Measurements from ENCODE around the gene OSTF1. TPM values are rescaled to one million over a fixed set of nuclear protein-coding genes. Genes with fewer than 3 reads are reported as not detected.

OSTF1 gene
- total and polyA plus RNA-seq, 10 of the 15 experiments (the other 5 are each of a cell fraction or from before 2014, with no cell fraction given): 36.2 to 82.4 (median 46.9) TPM

DNA sequence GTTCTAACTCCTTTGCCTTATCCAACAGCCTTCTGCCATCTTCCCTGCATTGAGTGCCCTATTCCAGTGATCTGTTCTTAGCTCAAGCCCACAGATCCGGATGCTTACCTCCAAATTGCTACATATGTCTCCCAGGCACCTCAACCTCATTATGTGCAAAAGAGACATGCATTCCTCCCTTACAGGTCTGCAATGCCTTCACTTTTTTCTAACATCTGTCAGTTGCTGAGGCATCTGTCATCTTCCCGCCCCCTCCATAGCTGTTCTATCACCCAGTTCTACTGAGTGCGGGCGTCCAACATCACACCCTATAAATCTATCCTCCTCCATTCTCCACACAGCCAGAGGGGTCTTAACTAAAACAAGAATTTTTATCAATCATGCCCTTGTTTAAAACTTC, 20.4 kb upstream of the OSTF1 start:
- Histone ChIP-seq H3K4me3 (no peak overlapping the region), H3K36me3 (ENCODE audit: control insufficient read depth in 2 of 2, insufficient read depth in 2 of 2, low read length in 1 of 2) (no peaks in the 10 kb centered on the region), H3K9ac (ENCODE audit: control insufficient read depth, insufficient read depth, low read length) (no peak overlapping the region), H3K27me3 (replicated peaks in 1 of 2; ENCODE audit: control insufficient read depth in 2 of 2, insufficient read depth in 2 of 2, low read length in 1 of 2) (no peaks in the 10 kb centered on the region), H3K9me3 (replicated peaks; ENCODE audit: control insufficient read depth, insufficient read depth, low read length) (no peaks in the 10 kb centered on the region), H3K79me2 (ENCODE audit: control insufficient read depth, insufficient read depth, low read length) (no peaks in the 10 kb centered on the region), H2AFZ (ENCODE audit: control insufficient read depth, low read depth, low read length) (no peak overlapping the region), H3K4me2 (ENCODE audit: control insufficient read depth, insufficient read depth) (no peak overlapping the region), H3K27ac (ENCODE audit: control insufficient read depth, insufficient read depth) (no peak overlapping the region), H4K20me1 (ENCODE audit: control insufficient read depth, insufficient read depth) (no peaks in the 10 kb centered on the region), H3K4me1 (ENCODE audit: control insufficient read depth, insufficient read depth, low read length) (no peaks in the 10 kb centered on the region; the same call in 1 of the 2 replicates)
- in situ Hi-C loops (cut with MboI) (no loop called here), intact Hi-C loops (cut with micrococcal nuclease; ENCODE audit: unreplicated experiment) (no loop called here)
- TF ChIP-seq HDAC2 (IDR thresholded peaks at IDR 0.05): no peak
- TF ChIP-seq MEF2B (IDR thresholded peaks at IDR 0.05; ENCODE audit: partially characterized antibody, poor library complexity, severe bottlenecking): no peak
- TF ChIP-seq BRCA1 (IDR thresholded peaks at IDR 0.05; ENCODE audit: low read depth, low read length): no peak
- no peak for TF ChIP-seq ZNF274 (IDR thresholded peaks at IDR 0.05; ENCODE audit: insufficient read depth, insufficient read length)
- no peak for TF ChIP-seq BMI1 (IDR thresholded peaks at IDR 0.05; ENCODE audit: borderline replicate concordance)
- TF ChIP-seq, protein P1, sequence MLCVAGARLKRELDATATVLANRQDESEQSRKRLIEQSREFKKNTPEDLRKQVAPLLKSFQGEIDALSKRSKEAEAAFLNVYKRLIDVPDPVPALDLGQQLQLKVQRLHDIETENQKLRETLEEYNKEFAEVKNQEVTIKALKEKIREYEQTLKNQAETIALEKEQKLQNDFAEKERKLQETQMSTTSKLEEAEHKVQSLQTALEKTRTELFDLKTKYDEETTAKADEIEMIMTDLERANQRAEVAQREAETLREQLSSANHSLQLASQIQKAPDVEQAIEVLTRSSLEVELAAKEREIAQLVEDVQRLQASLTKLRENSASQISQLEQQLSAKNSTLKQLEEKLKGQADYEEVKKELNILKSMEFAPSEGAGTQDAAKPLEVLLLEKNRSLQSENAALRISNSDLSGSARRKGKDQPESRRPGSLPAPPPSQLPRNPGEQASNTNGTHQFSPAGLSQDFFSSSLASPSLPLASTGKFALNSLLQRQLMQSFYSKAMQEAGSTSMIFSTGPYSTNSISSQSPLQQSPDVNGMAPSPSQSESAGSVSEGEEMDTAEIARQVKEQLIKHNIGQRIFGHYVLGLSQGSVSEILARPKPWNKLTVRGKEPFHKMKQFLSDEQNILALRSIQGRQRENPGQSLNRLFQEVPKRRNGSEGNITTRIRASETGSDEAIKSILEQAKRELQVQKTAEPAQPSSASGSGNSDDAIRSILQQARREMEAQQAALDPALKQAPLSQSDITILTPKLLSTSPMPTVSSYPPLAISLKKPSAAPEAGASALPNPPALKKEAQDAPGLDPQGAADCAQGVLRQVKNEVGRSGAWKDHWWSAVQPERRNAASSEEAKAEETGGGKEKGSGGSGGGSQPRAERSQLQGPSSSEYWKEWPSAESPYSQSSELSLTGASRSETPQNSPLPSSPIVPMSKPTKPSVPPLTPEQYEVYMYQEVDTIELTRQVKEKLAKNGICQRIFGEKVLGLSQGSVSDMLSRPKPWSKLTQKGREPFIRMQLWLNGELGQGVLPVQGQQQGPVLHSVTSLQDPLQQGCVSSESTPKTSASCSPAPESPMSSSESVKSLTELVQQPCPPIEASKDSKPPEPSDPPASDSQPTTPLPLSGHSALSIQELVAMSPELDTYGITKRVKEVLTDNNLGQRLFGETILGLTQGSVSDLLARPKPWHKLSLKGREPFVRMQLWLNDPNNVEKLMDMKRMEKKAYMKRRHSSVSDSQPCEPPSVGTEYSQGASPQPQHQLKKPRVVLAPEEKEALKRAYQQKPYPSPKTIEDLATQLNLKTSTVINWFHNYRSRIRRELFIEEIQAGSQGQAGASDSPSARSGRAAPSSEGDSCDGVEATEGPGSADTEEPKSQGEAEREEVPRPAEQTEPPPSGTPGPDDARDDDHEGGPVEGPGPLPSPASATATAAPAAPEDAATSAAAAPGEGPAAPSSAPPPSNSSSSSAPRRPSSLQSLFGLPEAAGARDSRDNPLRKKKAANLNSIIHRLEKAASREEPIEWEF (IDR thresholded peaks at IDR 0.05; ENCODE audit: insufficient replicate concordance, low read depth, low read length): no peak
- no peak for TF ChIP-seq ZSCAN29 (IDR thresholded peaks at IDR 0.05)
- TF ChIP-seq PAX8 (IDR thresholded peaks at IDR 0.05): no peak
- TF ChIP-seq GATAD2B (conservative IDR thresholded peaks at IDR 0.05; ENCODE audit: low read depth): no peak
- TF ChIP-seq RELA (IDR thresholded peaks at IDR 0.05; ENCODE audit: borderline replicate concordance, partially characterized antibody): no peak
- TF ChIP-seq FOS (IDR thresholded peaks at IDR 0.05; ENCODE audit: borderline replicate concordance, extremely low read depth, insufficient read length): no peak
- TF ChIP-seq IRF4 (IDR thresholded peaks at IDR 0.05; ENCODE audit: low read depth, low read length): no peak
- RAD21 ChIA-PET (ENCODE audit: unreplicated experiment): no interaction called here
- ATAC-seq (no peak), DNase-seq (ENCODE audit: low read depth, low spot score) (no peak), FAIRE-seq (no peak)
- POLR2A ChIA-PET: no interaction called here
- SMC1A ChIA-PET (ENCODE audit: uncharacterized antibody, unreplicated experiment): no interaction called here
- 73% methylated on average over 4 of the region's 4 CpGs for WGBS (ENCODE audit: insufficient coverage, insufficient replicate concordance, low lambda C conversion rate, missing lambda C conversion rate)
- no TSS peak for BruUV-seq (replicated peaks)
- CTCF ChIA-PET: no interaction called here

Measured in GM12878 (cell line).